ENCODE results near the gene NUAK1. TPM values are rescaled to one million over a fixed set of nuclear protein-coding genes. Genes with fewer than 3 reads are reported as not detected.

NUAK1 gene
- total and polyA plus RNA-seq, 2 experiments from 2014 or later = 13.4 to 29.6 TPM

DNA sequence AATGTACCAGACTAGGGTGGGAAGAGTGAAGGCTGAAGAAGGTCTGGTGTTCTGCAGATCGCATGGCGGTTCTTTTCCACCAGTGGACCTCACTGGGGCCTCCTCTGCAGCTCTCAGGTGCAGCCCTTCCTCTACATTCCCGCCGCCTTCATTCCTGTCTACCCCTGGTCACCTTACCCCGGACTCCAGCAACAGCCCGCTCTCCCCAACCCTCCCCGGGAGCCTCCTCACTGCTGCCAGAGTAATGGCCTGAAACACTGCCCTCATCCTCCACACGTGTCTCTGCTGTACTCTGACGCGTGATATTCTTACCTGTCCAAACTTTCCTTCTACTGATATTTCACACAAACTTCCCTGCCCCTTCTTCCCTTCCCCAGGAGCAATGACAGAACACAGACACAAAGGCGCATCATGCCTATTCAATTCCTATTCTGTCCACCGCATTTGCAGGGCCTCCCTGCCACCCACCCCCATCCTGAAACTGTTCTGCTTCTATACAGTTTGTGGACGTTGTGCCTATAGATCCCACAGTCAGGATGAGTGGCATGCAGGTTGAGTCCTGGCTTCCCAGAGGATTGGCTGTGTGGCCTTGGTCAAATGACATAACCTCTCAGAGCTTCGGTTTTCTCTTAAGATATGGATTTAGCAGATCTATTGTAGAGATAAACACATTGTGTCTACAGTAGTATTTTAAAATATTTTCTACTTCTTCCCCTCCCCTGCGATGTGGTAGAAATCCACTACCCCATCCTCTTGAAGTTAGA lies 1.7 kb upstream of the NUAK1 start:
- Histone ChIP-seq H3K9me2 (ENCODE audit: insufficient read depth) (no peaks in the 10 kb centered on the region), H2AFZ (peak overlapping the region; percentile 82), H3K9me3 (ENCODE audit: low read depth) (no peaks in the 10 kb centered on the region), H3K27ac (peak overlapping the region; percentile 89), H3K9ac (peak overlapping the region; percentile 97), H3K4me1 (ENCODE audit: insufficient read depth) (peaks cover 36% of the 10 kb centered on the region), H3K4me2 (ENCODE audit: unreplicated experiment) (peak overlapping the region; percentile 98), H3K79me2 (ENCODE audit: insufficient read depth) (peaks cover 84% of the 10 kb centered on the region), H3F3A (ENCODE audit: insufficient read depth) (peaks cover 36% of the 10 kb centered on the region), H4K20me1 (ENCODE audit: insufficient read depth) (no peaks in the 10 kb centered on the region; the same call in 1 of the 2 replicates), H3K27me3 (replicated peaks; ENCODE audit: insufficient read depth) (no peaks in the 10 kb centered on the region), H3K4me3 (peak overlapping the region; percentile 88), H3K36me3 (ENCODE audit: low read depth) (no peaks in the 10 kb centered on the region)
- in situ Hi-C loops (cut with MboI) = no loop called here
- TF ChIP-seq EZH2phosphoT487 (IDR thresholded peaks at IDR 0.05; ENCODE audit: insufficient read depth, low read depth) = no peak
- no peak for TF ChIP-seq EZH2 (IDR thresholded peaks at IDR 0.05; ENCODE audit: insufficient read depth, poor library complexity, severe bottlenecking)
- DNase-seq = no peak
- WGBS, 2 experiments (ENCODE audit: low coverage in 1 of 2, low lambda C conversion rate in 2 of 2, missing lambda C conversion rate in 2 of 2) = 35 to 41% methylated on average over 14 to 15 of the region's 15 CpGs

GRCh38 chr12:106139422-106140171 lies 843 bp upstream of the NUAK1 start:
- peaks cover 38% of the 10 kb centered on the region for H3F3A ChIP-seq (ENCODE audit: insufficient read depth)
- peak overlapping the region; percentile 82 for H2AFZ ChIP-seq
- peak; percentile 91 for DNase-seq
- H4K20me1 ChIP-seq (ENCODE audit: insufficient read depth) = no peaks in the 10 kb centered on the region; the same call in 1 of the 2 replicates
- H3K79me2 ChIP-seq (ENCODE audit: insufficient read depth) = peaks cover 89% of the 10 kb centered on the region
- H3K9ac ChIP-seq = peak overlapping the region; percentile 97
- WGBS, 2 experiments (ENCODE audit: low coverage in 1 of 2, low lambda C conversion rate in 2 of 2, missing lambda C conversion rate in 2 of 2) = 1 to 2% methylated on average over 39 to 60 of the region's 66 CpGs
- no peak for TF ChIP-seq EZH2 (IDR thresholded peaks at IDR 0.05; ENCODE audit: insufficient read depth, poor library complexity, severe bottlenecking)
- no peak for TF ChIP-seq EZH2phosphoT487 (IDR thresholded peaks at IDR 0.05; ENCODE audit: insufficient read depth, low read depth)
- no peaks in the 10 kb centered on the region for H3K36me3 ChIP-seq (ENCODE audit: low read depth)
- peak overlapping the region; percentile 89 for H3K27ac ChIP-seq
- H3K4me3 ChIP-seq = peak overlapping the region; percentile 88
- no peaks in the 10 kb centered on the region for H3K27me3 ChIP-seq (replicated peaks; ENCODE audit: insufficient read depth)
- peak overlapping the region; percentile 98 for H3K4me2 ChIP-seq (ENCODE audit: unreplicated experiment)
- peaks cover 36% of the 10 kb centered on the region for H3K4me1 ChIP-seq (ENCODE audit: insufficient read depth)
- H3K9me2 ChIP-seq (ENCODE audit: insufficient read depth) = no peaks in the 10 kb centered on the region
- H3K9me3 ChIP-seq (ENCODE audit: low read depth) = no peaks in the 10 kb centered on the region
- in situ Hi-C loops (cut with MboI) = loop anchor here (5.0 kb wide), 1 partner anchor 432 kb away; no protein-coding TSS in a partner anchor

- peaks cover 45% of the 10 kb centered on the region for H3K4me1 ChIP-seq (ENCODE audit: insufficient read depth)
- H3K79me2 ChIP-seq (ENCODE audit: insufficient read depth) = peaks cover 91% of the 10 kb centered on the region
- peak overlapping the region; percentile 98 for H3K4me2 ChIP-seq (ENCODE audit: unreplicated experiment)
Observed at GRCh38 chr12:106138357-106138632, 459 bp downstream of the NUAK1 start.

DNA sequence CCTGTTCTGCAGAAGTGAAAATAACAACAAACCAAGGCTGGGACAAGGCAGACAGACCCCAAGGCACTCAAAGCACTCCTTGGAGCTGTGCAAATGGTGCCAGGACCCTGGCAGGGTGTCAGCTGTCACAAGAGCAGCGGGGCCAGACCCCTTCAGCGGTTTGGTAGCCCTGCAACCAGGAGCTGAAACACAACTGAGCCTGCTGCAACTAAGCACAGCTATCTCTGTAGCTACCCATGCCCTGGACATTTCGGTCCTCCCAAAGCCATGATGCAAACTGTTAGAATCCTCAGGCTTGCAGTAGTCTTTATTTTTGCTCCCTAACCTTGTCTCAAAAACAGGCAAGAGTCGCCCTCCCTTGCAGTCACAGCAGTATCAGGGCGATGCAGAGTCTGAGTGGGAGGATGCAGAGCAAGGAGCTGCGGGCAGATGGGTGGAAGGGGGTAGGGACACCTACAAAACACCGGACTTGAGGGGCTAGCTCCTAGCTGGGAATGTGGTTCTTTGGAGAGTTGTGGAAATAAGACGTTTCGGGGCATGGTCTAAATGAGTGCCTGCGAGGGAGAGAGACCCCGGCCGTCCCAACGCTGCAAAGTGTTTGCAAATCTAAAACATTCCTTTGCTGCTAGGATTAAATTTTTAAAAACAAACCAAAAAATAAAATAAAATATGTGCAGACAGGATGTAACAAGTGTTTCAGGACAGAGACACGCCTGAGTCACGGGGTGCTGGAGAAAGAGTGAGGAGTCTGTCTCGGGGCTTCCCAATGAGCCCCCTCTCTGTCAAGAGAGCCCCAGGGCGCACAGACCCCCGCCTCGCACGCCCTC lies 1.0 kb downstream of the NUAK1 start:
- peak overlapping the region; percentile 89 for H3K27ac ChIP-seq
- no peaks in the 10 kb centered on the region for H3K9me2 ChIP-seq (ENCODE audit: insufficient read depth)
- DNase-seq = peak; percentile 63
- H3K79me2 ChIP-seq (ENCODE audit: insufficient read depth) = peaks cover 93% of the 10 kb centered on the region
- H3K4me3 ChIP-seq = peak overlapping the region; percentile 88
- H3K9ac ChIP-seq = peak overlapping the region; percentile 97
- peaks cover 50% of the 10 kb centered on the region for H3K4me1 ChIP-seq (ENCODE audit: insufficient read depth)
- no peaks in the 10 kb centered on the region for H3K36me3 ChIP-seq (ENCODE audit: low read depth)
- 2 to 4% methylated on average over 19 to 20 of the region's 20 CpGs for WGBS, 2 experiments (ENCODE audit: low coverage in 1 of 2, low lambda C conversion rate in 2 of 2, missing lambda C conversion rate in 2 of 2)
- H3K27me3 ChIP-seq (replicated peaks; ENCODE audit: insufficient read depth) = no peaks in the 10 kb centered on the region
- in situ Hi-C loops (cut with MboI) = loop anchor here (5.0 kb wide), 1 partner anchor 430 kb away; no protein-coding TSS in a partner anchor
- H4K20me1 ChIP-seq (ENCODE audit: insufficient read depth) = no peaks in the 10 kb centered on the region; the same call in 1 of the 2 replicates
- H3K9me3 ChIP-seq (ENCODE audit: low read depth) = no peaks in the 10 kb centered on the region
- H2AFZ ChIP-seq = peak overlapping the region; percentile 82
- peaks cover 36% of the 10 kb centered on the region for H3F3A ChIP-seq (ENCODE audit: insufficient read depth)
- H3K4me2 ChIP-seq (ENCODE audit: unreplicated experiment) = peak overlapping the region; percentile 98
- no peak for TF ChIP-seq EZH2 (IDR thresholded peaks at IDR 0.05; ENCODE audit: insufficient read depth, poor library complexity, severe bottlenecking)
- TF ChIP-seq EZH2phosphoT487 (IDR thresholded peaks at IDR 0.05; ENCODE audit: insufficient read depth, low read depth) = no peak

More at GRCh38 chr12:106138357-106138632, 459 bp downstream of the NUAK1 start:
- no peaks in the 10 kb centered on the region for H3K9me3 ChIP-seq (ENCODE audit: low read depth)
- TF ChIP-seq EZH2 (IDR thresholded peaks at IDR 0.05; ENCODE audit: insufficient read depth, poor library complexity, severe bottlenecking) (no peak), EZH2phosphoT487 (IDR thresholded peaks at IDR 0.05; ENCODE audit: insufficient read depth, low read depth) (no peak)
- WGBS, 2 experiments (ENCODE audit: low coverage in 1 of 2, low lambda C conversion rate in 2 of 2, missing lambda C conversion rate in 2 of 2) = 2 to 5% methylated on average over 21 to 23 of the region's 23 CpGs
- peaks cover 36% of the 10 kb centered on the region for H3F3A ChIP-seq (ENCODE audit: insufficient read depth)
- no peaks in the 10 kb centered on the region; the same call in 1 of the 2 replicates for H4K20me1 ChIP-seq (ENCODE audit: insufficient read depth)
- in situ Hi-C loops (cut with MboI) = loop anchor here (5.0 kb wide), 1 partner anchor 431 kb away; no protein-coding TSS in a partner anchor
- H3K4me3 ChIP-seq = peak overlapping the region; percentile 88
- peak; percentile 58 for DNase-seq
- H3K27me3 ChIP-seq (replicated peaks; ENCODE audit: insufficient read depth) = no peaks in the 10 kb centered on the region
- H3K9me2 ChIP-seq (ENCODE audit: insufficient read depth) = no peaks in the 10 kb centered on the region
- no peaks in the 10 kb centered on the region for H3K36me3 ChIP-seq (ENCODE audit: low read depth)
- peak overlapping the region; percentile 97 for H3K9ac ChIP-seq
- peak overlapping the region; percentile 82 for H2AFZ ChIP-seq
- H3K27ac ChIP-seq = peak overlapping the region; percentile 89

Measured in GM23248 (cell line).